Measurements from ENCODE around the gene CAMK2B. TPM values are rescaled to one million over a fixed set of nuclear protein-coding genes. Genes with fewer than 3 reads are reported as not detected.

CAMK2B gene
- polyA plus RNA-seq, 2 of the 4 experiments (the other 2 are of a cell fraction) = 0.17 TPM; not detected in 1

DNA sequence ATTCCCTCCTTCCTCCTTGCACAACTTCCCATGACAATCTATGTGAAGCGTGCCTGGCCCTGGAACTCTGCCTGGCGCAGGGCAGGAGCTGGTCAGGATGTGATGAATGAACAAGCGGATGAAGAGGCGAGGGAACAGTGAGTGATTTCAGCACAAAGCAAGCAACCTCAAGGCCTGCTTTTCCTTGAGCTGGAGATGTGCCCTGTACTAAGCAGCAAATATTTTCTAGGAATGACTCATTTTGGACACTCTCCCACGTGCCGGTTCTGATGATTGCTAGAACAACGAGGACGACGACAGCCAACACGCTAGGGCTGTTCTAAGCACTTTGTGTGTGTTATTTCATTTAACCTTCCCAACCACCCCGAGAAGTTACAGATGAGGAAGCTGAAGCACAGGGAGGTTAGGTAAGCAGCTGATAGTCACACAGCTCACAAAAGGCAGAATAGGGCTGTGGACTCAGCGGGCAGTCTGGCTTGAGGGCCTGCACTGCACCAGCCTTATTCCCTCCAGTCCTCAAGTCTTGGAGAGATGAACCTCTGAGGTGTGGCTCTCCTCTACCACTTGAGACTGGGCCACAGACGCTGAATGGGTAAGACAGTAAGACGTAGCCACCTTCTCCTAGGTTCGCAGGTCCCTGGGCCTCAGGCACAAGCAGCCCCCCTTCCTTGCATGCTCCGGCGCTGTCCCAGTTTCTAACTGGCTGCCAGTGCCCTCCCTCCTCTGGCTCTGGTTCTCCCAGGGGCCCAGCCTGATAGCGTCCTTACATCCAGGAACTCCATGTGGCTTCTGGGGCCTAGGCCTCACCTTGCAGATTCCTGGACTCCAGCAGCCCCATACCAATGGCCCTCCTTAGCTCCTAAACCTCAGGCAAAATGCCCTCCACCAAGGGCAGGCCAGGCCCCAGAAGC, 65.6 kb downstream of the CAMK2B start:
- Histone ChIP-seq H3K4me1 (no peaks in the 10 kb centered on the region), H3K4me2 (no peak overlapping the region), H3K9me3 (no peaks in the 10 kb centered on the region), H3K4me3 (no peak overlapping the region), H3K27ac (no peak overlapping the region)
- DNase-seq (ENCODE audit: low read depth in 1 of 2, low spot score in 1 of 2) = no peak
- 79% methylated on average over 18 of the region's 18 CpGs for WGBS (ENCODE audit: missing lambda C conversion rate)
- TF ChIP-seq, protein P1, sequence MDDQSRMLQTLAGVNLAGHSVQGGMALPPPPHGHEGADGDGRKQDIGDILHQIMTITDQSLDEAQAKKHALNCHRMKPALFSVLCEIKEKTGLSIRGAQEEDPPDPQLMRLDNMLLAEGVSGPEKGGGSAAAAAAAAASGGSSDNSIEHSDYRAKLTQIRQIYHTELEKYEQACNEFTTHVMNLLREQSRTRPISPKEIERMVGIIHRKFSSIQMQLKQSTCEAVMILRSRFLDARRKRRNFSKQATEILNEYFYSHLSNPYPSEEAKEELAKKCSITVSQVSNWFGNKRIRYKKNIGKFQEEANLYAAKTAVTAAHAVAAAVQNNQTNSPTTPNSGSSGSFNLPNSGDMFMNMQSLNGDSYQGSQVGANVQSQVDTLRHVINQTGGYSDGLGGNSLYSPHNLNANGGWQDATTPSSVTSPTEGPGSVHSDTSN (IDR thresholded peaks at IDR 0.05) = no peak
- TF ChIP-seq KDM1A (IDR thresholded peaks at IDR 0.05; ENCODE audit: low read depth) (no peak), ZNF302 (CRISPR knock-in tag; IDR thresholded peaks at IDR 0.05) (no peak), BHLHE40 (IDR thresholded peaks at IDR 0.05; ENCODE audit: low read depth, low read length) (no peak), PHF8 (IDR thresholded peaks at IDR 0.05; ENCODE audit: borderline replicate concordance, low read depth) (no peak)
- no peak for FAIRE-seq
- POLR2A ChIA-PET = no interaction called here
- CTCF ChIA-PET = interaction anchor here (0.8 to 1.4 kb wide), 2 partner anchors 15 to 19 kb away, joined by 3 to 9 read pairs; no protein-coding TSS in a partner anchor
- ATAC-seq = no peak

GRCh38 chr7:44258865-44259546, 66.4 kb downstream of the CAMK2B start:
- no peak for TF ChIP-seq KDM1A (IDR thresholded peaks at IDR 0.05; ENCODE audit: low read depth)
- no peak for TF ChIP-seq KDM5A (IDR thresholded peaks at IDR 0.05)
- TF ChIP-seq MAFK (IDR thresholded peaks at IDR 0.05; ENCODE audit: partially characterized antibody) = no peak
- no peak for TF ChIP-seq NR3C1 (IDR thresholded peaks at IDR 0.05)
- TF ChIP-seq TP53 (CRISPR knock-in tag; IDR thresholded peaks at IDR 0.05) = no peak
- no peak for TF ChIP-seq GATA3 (IDR thresholded peaks at IDR 0.05; ENCODE audit: borderline replicate concordance)
- H3K4me1 ChIP-seq = no peaks in the 10 kb centered on the region
- ATAC-seq (no peak), DNase-seq (ENCODE audit: low read depth in 1 of 2, low spot score in 1 of 2) (no peak), FAIRE-seq (no peak)
- ChIA-PET CTCF (interaction anchor here (0.8 to 1.6 kb wide), 4 partner anchors 14 to 307 kb away, joined by 3 to 9 read pairs (median 3); no protein-coding TSS in a partner anchor), POLR2A (no interaction called here)
- 89% methylated on average over 10 of the region's 14 CpGs for WGBS (ENCODE audit: missing lambda C conversion rate)
- no peaks in the 10 kb centered on the region for H3K9me3 ChIP-seq
- H3K27ac ChIP-seq = no peak overlapping the region
- H3K4me3 ChIP-seq = no peak overlapping the region
- no peak overlapping the region for H3K4me2 ChIP-seq

- no peak for FAIRE-seq
- 71% methylated on average over 4 of the region's 4 CpGs for WGBS (ENCODE audit: missing lambda C conversion rate)
- POLR2A ChIA-PET = no interaction called here
- Histone ChIP-seq H3K9me3 (no peaks in the 10 kb centered on the region), H3K4me3 (no peak overlapping the region), H3K4me2 (no peak overlapping the region), H3K4me1 (no peaks in the 10 kb centered on the region), H3K27ac (no peak overlapping the region)
- no peak for ATAC-seq
- CTCF ChIA-PET = interaction anchor here (1.0 to 1.6 kb wide), 3 partner anchors 14 to 307 kb away, joined by 3 to 4 read pairs (median 3); no protein-coding TSS in a partner anchor
- TF ChIP-seq NPAS2 (CRISPR knock-in tag; IDR thresholded peaks at IDR 0.05; ENCODE audit: borderline replicate concordance) = no peak
- DNase-seq (ENCODE audit: low read depth in 1 of 2, low spot score in 1 of 2) = no peak
These were observed 67.0 kb downstream of the CAMK2B start for GRCh38 chr7:44258423-44258760.

GRCh38 chr7:44257618-44258422, 67.6 kb downstream of the CAMK2B start:
- ATAC-seq (peak; percentile 16 to 70; a peak in 3 of 6 replicates), FAIRE-seq (no peak)
- POLR2A ChIA-PET = no interaction called here

More at GRCh38 chr7:44257618-44258422, 67.6 kb downstream of the CAMK2B start:
- Histone ChIP-seq H3K4me2 (no peak overlapping the region), H3K4me1 (no peaks in the 10 kb centered on the region), H3K9me3 (no peaks in the 10 kb centered on the region), H3K4me3 (no peak overlapping the region), H3K27ac (no peak overlapping the region)
- TF ChIP-seq, protein P2, sequence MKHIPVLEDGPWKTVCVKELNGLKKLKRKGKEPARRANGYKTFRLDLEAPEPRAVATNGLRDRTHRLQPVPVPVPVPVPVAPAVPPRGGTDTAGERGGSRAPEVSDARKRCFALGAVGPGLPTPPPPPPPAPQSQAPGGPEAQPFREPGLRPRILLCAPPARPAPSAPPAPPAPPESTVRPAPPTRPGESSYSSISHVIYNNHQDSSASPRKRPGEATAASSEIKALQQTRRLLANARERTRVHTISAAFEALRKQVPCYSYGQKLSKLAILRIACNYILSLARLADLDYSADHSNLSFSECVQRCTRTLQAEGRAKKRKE (CRISPR knock-in tag; IDR thresholded peaks at IDR 0.05; ENCODE audit: low read depth) = no peak
- no peak for TF ChIP-seq HOXA7 (CRISPR knock-in tag; IDR thresholded peaks at IDR 0.05)
- TF ChIP-seq, protein P3, sequence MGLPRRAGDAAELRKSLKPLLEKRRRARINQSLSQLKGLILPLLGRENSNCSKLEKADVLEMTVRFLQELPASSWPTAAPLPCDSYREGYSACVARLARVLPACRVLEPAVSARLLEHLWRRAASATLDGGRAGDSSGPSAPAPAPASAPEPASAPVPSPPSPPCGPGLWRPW (IDR thresholded peaks at IDR 0.05) = no peak
- TF ChIP-seq EP300 (IDR thresholded peaks at IDR 0.05) = no peak
- TF ChIP-seq POLR2AphosphoS2 (conservative IDR thresholded peaks at IDR 0.05; ENCODE audit: low read length) = no peak
- no peak for TF ChIP-seq JUNB (IDR thresholded peaks at IDR 0.05)
- TF ChIP-seq, protein P4, sequence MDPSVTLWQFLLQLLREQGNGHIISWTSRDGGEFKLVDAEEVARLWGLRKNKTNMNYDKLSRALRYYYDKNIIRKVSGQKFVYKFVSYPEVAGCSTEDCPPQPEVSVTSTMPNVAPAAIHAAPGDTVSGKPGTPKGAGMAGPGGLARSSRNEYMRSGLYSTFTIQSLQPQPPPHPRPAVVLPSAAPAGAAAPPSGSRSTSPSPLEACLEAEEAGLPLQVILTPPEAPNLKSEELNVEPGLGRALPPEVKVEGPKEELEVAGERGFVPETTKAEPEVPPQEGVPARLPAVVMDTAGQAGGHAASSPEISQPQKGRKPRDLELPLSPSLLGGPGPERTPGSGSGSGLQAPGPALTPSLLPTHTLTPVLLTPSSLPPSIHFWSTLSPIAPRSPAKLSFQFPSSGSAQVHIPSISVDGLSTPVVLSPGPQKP (IDR thresholded peaks at IDR 0.05; ENCODE audit: low read depth, low read length) = no peak
- TF ChIP-seq CBX8 (IDR thresholded peaks at IDR 0.05) = no peak
- TF ChIP-seq FOXS1 (CRISPR knock-in tag; IDR thresholded peaks at IDR 0.05) = no peak
- TF ChIP-seq EHF (CRISPR knock-in tag; IDR thresholded peaks at IDR 0.05) = no peak
- TF ChIP-seq GATA3 (IDR thresholded peaks at IDR 0.05; ENCODE audit: borderline replicate concordance) = no peak
- TF ChIP-seq NR3C1 (IDR thresholded peaks at IDR 0.05) = no peak
- CTCF ChIA-PET = interaction anchor here (0.6 to 1.6 kb wide), 4 partner anchors 13 to 308 kb away, joined by 3 to 4 read pairs (median 3); no protein-coding TSS in a partner anchor
- peak in 1 of 2 experiments; percentile 21 for DNase-seq (ENCODE audit: low read depth in 1 of 2, low spot score in 1 of 2)
- WGBS (ENCODE audit: missing lambda C conversion rate) = 63% methylated on average over 18 of the region's 18 CpGs
